Right lobe of liver (tissue), 6 donors: ENCODE measurements around the gene DES. TPM values are rescaled to one million over a fixed set of nuclear protein-coding genes. Genes with fewer than 3 reads are reported as not detected.

Experiments used
- ATAC-seq, 4 donors: fragments of 200-7000 bp; cut with Tn5 transposase; one replicate each; pipeline ENCODE4 v1.9.1; 2020; ENCODE audit warnings: mild to moderate bottlenecking in 4 of 4, moderate library complexity in 4 of 4
- DNase-seq, 3 donors: peaks; one replicate each; pipeline ENCODE4 v3.0.0-alpha.2; 2020
- H3K27ac ChIP-seq, 3 donors: fragments of 200-600 bp; one replicate each; pipeline ENCODE4 v1.8.0; 2022
- H3K27me3 ChIP-seq, 2 donors: fragments of 200-600 bp; one replicate each; pipeline ENCODE4 v1.8.0; 2022
- H3K36me3 ChIP-seq, 4 donors: fragments of 200-600 bp; sonication (generic) in 1 of 4; one replicate each; pipeline versions ENCODE4 v1.5.1 to v1.8.0; 2017 to 2022; ENCODE audit warnings: control low read depth in 1 of 4
- H3K4me1 ChIP-seq, 4 donors: fragments of 200-600 bp; sonication (generic) in 1 of 4; one replicate each; pipeline versions ENCODE4 v1.5.1 to v1.8.0; 2017 to 2022; ENCODE audit warnings: control low read depth in 1 of 4
- H3K4me3 ChIP-seq, 3 donors: fragments of 200-600 bp; one replicate each; pipeline ENCODE4 v1.8.0; 2022
- H3K9me3 ChIP-seq, 4 donors: fragments of 200-600 bp; sonication (generic) in 1 of 4; one replicate each; pipeline versions ENCODE4 v1.5.1 to v1.8.0; 2017 to 2022; ENCODE audit warnings: control low read depth in 1 of 4
- CTCF ChIP-seq, 4 donors: fragments of 200-600 bp in 3 of 4; fragments of 450-650 bp in 1 of 4; IDR thresholded peaks; one replicate each; pipeline versions ENCODE4 v1.5.1 to v1.8.0; 2016 to 2022; ENCODE audit warnings: antibody characterized with exemption in 4 of 4, mild to moderate bottlenecking in 2 of 4
- POLR2A ChIP-seq: fragments of 450-650 bp; IDR thresholded peaks from one replicate; pipeline ENCODE4 v1.6.1; 2017; ENCODE audit warnings: antibody characterized with exemption, mild to moderate bottlenecking
- WGBS: methylation state at CpG from one replicate; pipeline ENCODE4 v1.1.6; 2018; ENCODE audit warnings: low coverage, low lambda C conversion rate; ENCODE audit not compliant: insufficient coverage; ENCODE audit errors: missing lambda C conversion rate; 5-methylcytosine and 5-hydroxymethylcytosine counted together
- intact Hi-C, 2 donors: fragments of 100-400 bp; cut with DNase I; formaldehyde crosslinking; loops; one replicate each; pipeline versions ENCODE4 v1.11.2 to v1.14.1; 2022
- total RNA-seq, 6 experiments: library from RNA; depleted of rRNA in 2 of 6; stranded (reverse); fragments of >200 nt in 2 of 6; fragmentation: NEBNext Ultra II Directional in 3 of 6; extraction: Animal tissue kit (Norgen Biotek cat#: 25700) in 3 of 6; gene quantifications; one replicate each; pipeline versions ENCODE4 v1.1.0 to v1.2.4, GENCODE V29; 2016 to 2023
- donor health status: DM: no; HTN: yes; CAD: no.
- donor health status: DM: no; HTN: no; CAD: no.
- donor health status: DM: no; HTN: no; CAD: no.
- donor health status: DM: no; HTN: yes; CAD: no.
- donor health status: DM: no; HTN: yes; CAD: no.

The DES gene
- total RNA-seq, 6 experiments from 2014 or later, result 1.2 to 25.6 (median 2.5) TPM

GRCh38 chr2:219380926-219381325, 37.3 kb upstream of the DES start:
- TF ChIP-seq POLR2A, result no peak
- TF ChIP-seq CTCF (IDR thresholded peaks at IDR 0.05), result no peak
- H3K4me3 ChIP-seq, result no peak overlapping the region
- H3K4me1 ChIP-seq, result no peaks in the 10 kb centered on the region
- no peaks in the 10 kb centered on the region for H3K9me3 ChIP-seq
- DNase-seq (no peak), ATAC-seq (no peak)
- no peak overlapping the region for H3K27ac ChIP-seq
- no peaks in the 10 kb centered on the region for H3K27me3 ChIP-seq
- intact Hi-C loops, result no loop called here
- H3K36me3 ChIP-seq, result peaks cover 0 to 55% (median 30%) of the 10 kb centered on the region in 4 donors

- Histone ChIP-seq H3K27me3 (no peaks in the 10 kb centered on the region), H3K4me1 (peaks cover 0 to under 1% (median 0%) of the 10 kb centered on the region in 4 donors), H3K27ac (no peak overlapping the region), H3K4me3 (no peak overlapping the region), H3K36me3 (peaks cover 0 to 60% (median 33%) of the 10 kb centered on the region in 4 donors), H3K9me3 (no peaks in the 10 kb centered on the region)
- intact Hi-C loops, result no loop called here
- TF ChIP-seq POLR2A (no peak), CTCF (IDR thresholded peaks at IDR 0.05) (no peak)
- ATAC-seq (no peak), DNase-seq (no peak)
- 94% methylated on average over 3 of the region's 9 CpGs for WGBS
These were observed 36.7 kb upstream of the DES start for GRCh38 chr2:219381448-219381847.

GRCh38 chr2:219384083-219384713, 34.0 kb upstream of the DES start:
- no peak for ATAC-seq
- no peak overlapping the region for H3K4me3 ChIP-seq

GRCh38 chr2:219384859-219385258, 33.3 kb upstream of the DES start:
- no peak overlapping the region for H3K27ac ChIP-seq
- DNase-seq, result no peak
- H3K27me3 ChIP-seq, result no peaks in the 10 kb centered on the region
- peaks cover 0 to 12% (median 0%) of the 10 kb centered on the region in 4 donors for H3K4me1 ChIP-seq
- ATAC-seq, result no peak
- WGBS, result 29% methylated on average over 2 of the region's 2 CpGs
- intact Hi-C loops, result no loop called here
- no peak overlapping the region for H3K4me3 ChIP-seq
- H3K36me3 ChIP-seq, result peaks cover 0 to 54% (median 30%) of the 10 kb centered on the region in 4 donors
- H3K9me3 ChIP-seq, result no peaks in the 10 kb centered on the region
- no peak for TF ChIP-seq POLR2A
- no peak for TF ChIP-seq CTCF (IDR thresholded peaks at IDR 0.05)

More at GRCh38 chr2:219384083-219384713, 34.0 kb upstream of the DES start:
- Histone ChIP-seq H3K4me1 (peaks cover 0 to 12% (median 0%) of the 10 kb centered on the region in 4 donors), H3K27ac (no peak overlapping the region), H3K9me3 (no peaks in the 10 kb centered on the region), H3K36me3 (peaks cover 0 to 54% (median 30%) of the 10 kb centered on the region in 4 donors), H3K27me3 (no peaks in the 10 kb centered on the region)
- intact Hi-C loops, result no loop called here
- no peak for TF ChIP-seq CTCF (IDR thresholded peaks at IDR 0.05)
- no peak for TF ChIP-seq POLR2A
- no peak for DNase-seq
- WGBS, result 100% methylated on average over 4 of the region's 15 CpGs
